PC-3 (cell line): ENCODE results near the gene DLD.

ENCODE experiments used
- CTCF ChIP-seq: fragments of 300-600 bp; sonication (generic); conservative IDR thresholded peaks from 2 replicates; pipeline ENCODE4 v1.5.1; 2017; ENCODE audit warnings: antibody characterized with exemption, low read depth, mild to moderate bottlenecking, low read length
- EZH2 ChIP-seq: fragments of 300-600 bp; sonication (generic); IDR thresholded peaks from one replicate; pipeline ENCODE4 v1.6.1; 2017; ENCODE audit warnings: antibody characterized with exemption, mild to moderate bottlenecking, low read length; ENCODE audit not compliant: unreplicated experiment
- EZH2phosphoT487 ChIP-seq: fragments of 300-600 bp; sonication (generic); IDR thresholded peaks from 2 replicates; pipeline ENCODE4 v1.6.1; 2018; ENCODE audit warnings: mild to moderate bottlenecking, antibody characterized with exemption, low read length, borderline replicate concordance

DNA sequence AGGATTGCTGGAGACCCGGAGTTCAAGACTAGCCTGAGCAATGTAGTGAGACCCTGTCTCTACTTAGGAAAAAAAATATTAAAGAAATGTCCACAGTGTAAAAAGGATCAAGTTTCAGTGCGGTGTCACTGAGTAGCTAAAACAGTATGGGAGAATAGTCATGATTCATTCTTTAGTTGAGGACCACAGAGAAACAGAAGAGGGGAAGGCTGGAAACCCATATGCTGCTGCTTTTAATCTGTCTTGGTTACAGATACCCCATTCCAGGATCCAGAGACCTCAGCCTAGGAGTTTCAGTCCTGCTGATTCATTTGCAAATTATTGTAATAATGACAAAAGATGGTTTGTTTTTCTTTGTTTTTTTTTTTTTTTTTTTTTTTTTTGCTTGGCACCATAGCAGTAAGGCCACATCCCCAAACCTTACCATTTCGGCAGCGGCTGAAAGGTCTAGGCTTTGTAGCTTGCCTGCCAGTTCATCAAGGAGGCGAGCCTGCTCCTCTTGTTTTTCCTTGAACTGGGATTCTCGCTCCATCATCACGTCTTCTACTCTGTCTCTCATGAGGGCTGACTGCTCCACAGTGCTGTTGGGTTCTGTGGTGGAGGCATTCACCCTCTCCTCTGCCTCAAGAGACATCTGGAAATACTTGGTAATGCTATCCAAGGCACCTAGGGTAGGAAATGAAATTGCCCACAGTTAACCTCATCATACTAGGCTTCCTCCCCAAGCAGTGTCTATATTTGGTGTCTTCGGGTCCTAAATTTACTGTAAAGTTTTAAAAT, 44.2 kb downstream of the DLD start:
- TF ChIP-seq CTCF (no peak), EZH2 (no peak), EZH2phosphoT487 (no peak)
